Measurements from ENCODE around the gene ZNF366.

Gene ZNF366

GRCh38 chr5:72402381-72402890 is 104.8 kb downstream of the ZNF366 start:
- TF ChIP-seq CTCF (IDR thresholded peaks at IDR 0.05), result no peak
- H2AFZ ChIP-seq, result no peak overlapping the region
- H3K4me1 ChIP-seq, result no peaks in the 10 kb centered on the region
- H3K36me3 ChIP-seq (ENCODE audit: control insufficient read depth, insufficient read depth, low read length), result no peaks in the 10 kb centered on the region
- no peaks in the 10 kb centered on the region for H3K9me3 ChIP-seq (ENCODE audit: control insufficient read depth, low read length)
- no peak overlapping the region for H3K9ac ChIP-seq
- no peaks in the 10 kb centered on the region for H3K27me3 ChIP-seq (ENCODE audit: control insufficient read depth, insufficient read depth, low read length)
- no peaks in the 10 kb centered on the region for H3K79me2 ChIP-seq
- no peak overlapping the region for H3K4me3 ChIP-seq (ENCODE audit: low read depth, low read length)
- no peak overlapping the region for H3K4me2 ChIP-seq (ENCODE audit: low read length)
- H3K27ac ChIP-seq, result no peak overlapping the region

- no peak for TF ChIP-seq CTCF (IDR thresholded peaks at IDR 0.05)
- no peak overlapping the region for H3K4me2 ChIP-seq (ENCODE audit: low read length)
- H3K79me2 ChIP-seq, result no peaks in the 10 kb centered on the region
- no peak overlapping the region for H3K4me3 ChIP-seq (ENCODE audit: low read depth, low read length)
- H3K4me1 ChIP-seq, result no peaks in the 10 kb centered on the region
- no peaks in the 10 kb centered on the region for H3K27me3 ChIP-seq (ENCODE audit: control insufficient read depth, insufficient read depth, low read length)
- no peaks in the 10 kb centered on the region for H3K36me3 ChIP-seq (ENCODE audit: control insufficient read depth, insufficient read depth, low read length)
- H2AFZ ChIP-seq, result no peak overlapping the region
- no peak overlapping the region for H3K9ac ChIP-seq
- H3K27ac ChIP-seq, result no peak overlapping the region
- H3K9me3 ChIP-seq (ENCODE audit: control insufficient read depth, low read length), result no peaks in the 10 kb centered on the region
These were observed 106.3 kb downstream of the ZNF366 start for GRCh38 chr5:72400950-72401349.

GRCh38 chr5:72397836-72398235 is 109.4 kb downstream of the ZNF366 start:
- H3K4me2 ChIP-seq (ENCODE audit: low read length), result no peak overlapping the region
- H2AFZ ChIP-seq, result no peak overlapping the region
- no peaks in the 10 kb centered on the region for H3K79me2 ChIP-seq
- H3K9ac ChIP-seq, result no peak overlapping the region
- H3K4me1 ChIP-seq, result no peaks in the 10 kb centered on the region
- H3K4me3 ChIP-seq (ENCODE audit: low read depth, low read length), result no peak overlapping the region
- no peaks in the 10 kb centered on the region for H3K27me3 ChIP-seq (ENCODE audit: control insufficient read depth, insufficient read depth, low read length)
- no peak for TF ChIP-seq CTCF (IDR thresholded peaks at IDR 0.05)
- no peak overlapping the region for H3K27ac ChIP-seq
- no peaks in the 10 kb centered on the region for H3K9me3 ChIP-seq (ENCODE audit: control insufficient read depth, low read length)
- H3K36me3 ChIP-seq (ENCODE audit: control insufficient read depth, insufficient read depth, low read length), result no peaks in the 10 kb centered on the region

- H3K9me3 ChIP-seq (ENCODE audit: control insufficient read depth, low read length), result no peaks in the 10 kb centered on the region
- no peak overlapping the region for H3K4me2 ChIP-seq (ENCODE audit: low read length)
- no peak overlapping the region for H3K9ac ChIP-seq
- H3K4me1 ChIP-seq, result no peaks in the 10 kb centered on the region
- peak; percentile 20 for TF ChIP-seq CTCF (IDR thresholded peaks at IDR 0.05)
- no peaks in the 10 kb centered on the region for H3K27me3 ChIP-seq (ENCODE audit: control insufficient read depth, insufficient read depth, low read length)
- H3K79me2 ChIP-seq, result no peaks in the 10 kb centered on the region
- no peak overlapping the region for H3K4me3 ChIP-seq (ENCODE audit: low read depth, low read length)
- H3K36me3 ChIP-seq (ENCODE audit: control insufficient read depth, insufficient read depth, low read length), result no peaks in the 10 kb centered on the region
- H3K27ac ChIP-seq, result no peak overlapping the region
- no peak overlapping the region for H2AFZ ChIP-seq
These were observed 112.5 kb downstream of the ZNF366 start for GRCh38 chr5:72394688-72395087.

GRCh38 chr5:72393052-72393451 is 114.2 kb downstream of the ZNF366 start:
- H3K27ac ChIP-seq, result no peak overlapping the region
- H3K36me3 ChIP-seq (ENCODE audit: control insufficient read depth, insufficient read depth, low read length), result no peaks in the 10 kb centered on the region
- no peak overlapping the region for H3K4me2 ChIP-seq (ENCODE audit: low read length)
- H3K4me3 ChIP-seq (ENCODE audit: low read depth, low read length), result no peak overlapping the region
- TF ChIP-seq CTCF (IDR thresholded peaks at IDR 0.05), result no peak
- H3K9me3 ChIP-seq (ENCODE audit: control insufficient read depth, low read length), result no peaks in the 10 kb centered on the region
- H3K27me3 ChIP-seq (ENCODE audit: control insufficient read depth, insufficient read depth, low read length), result no peaks in the 10 kb centered on the region
- H3K79me2 ChIP-seq, result no peaks in the 10 kb centered on the region
- no peak overlapping the region for H2AFZ ChIP-seq
- no peak overlapping the region for H3K9ac ChIP-seq
- no peaks in the 10 kb centered on the region for H3K4me1 ChIP-seq
